Neural crest cell (in vitro differentiated cells): ENCODE measurements around the gene PIP4K2B. TPM values are rescaled to one million over a fixed set of nuclear protein-coding genes. Genes with fewer than 3 reads are reported as not detected.

Source experiments
- DNase-seq: peaks from one replicate; pipeline ENCODE4 v3.0.0; 2021; ENCODE audit warnings: low read depth, mixed read lengths, low spot score
- H3K27ac Mint-ChIP-seq: one replicate; pipeline ENCODE4 v1.8.0; 2021; ENCODE audit warnings: mild to moderate bottlenecking, mixed read lengths; ENCODE audit not compliant: unreplicated experiment
- H3K27me3 Mint-ChIP-seq: 2 replicates; pipeline ENCODE4 v1.8.0; 2021; ENCODE audit warnings: low read depth, mild to moderate bottlenecking, mixed read lengths
- H3K36me3 Mint-ChIP-seq: 2 replicates; pipeline ENCODE4 v1.8.0; 2021; ENCODE audit warnings: low read depth, mild to moderate bottlenecking, mixed read lengths
- H3K4me1 Mint-ChIP-seq: 2 replicates; pipeline ENCODE4 v1.8.0; 2021; ENCODE audit warnings: mixed read lengths
- H3K4me3 Mint-ChIP-seq: one replicate; pipeline ENCODE4 v1.8.0; 2021; ENCODE audit warnings: mild to moderate bottlenecking, mixed read lengths
- H3K9me3 Mint-ChIP-seq: 2 replicates; pipeline ENCODE4 v1.8.0; 2021; ENCODE audit warnings: mixed read lengths
- total RNA-seq: library from RNA; stranded (reverse); gene quantifications from 2 replicates; pipeline ENCODE4 v1.2.1, GENCODE V29; 2021
- TF ChIP-seq, protein P1 (sequence below): fragments of 200-600 bp; sonication (generic); conservative IDR thresholded peaks from 2 replicates; pipeline ENCODE4 v1.5.0; 2021; ENCODE audit warnings: antibody characterized with exemption, mild to moderate bottlenecking

Gene PIP4K2B
- total RNA-seq, 1 donor from 2014 or later, result 105 TPM

DNA sequence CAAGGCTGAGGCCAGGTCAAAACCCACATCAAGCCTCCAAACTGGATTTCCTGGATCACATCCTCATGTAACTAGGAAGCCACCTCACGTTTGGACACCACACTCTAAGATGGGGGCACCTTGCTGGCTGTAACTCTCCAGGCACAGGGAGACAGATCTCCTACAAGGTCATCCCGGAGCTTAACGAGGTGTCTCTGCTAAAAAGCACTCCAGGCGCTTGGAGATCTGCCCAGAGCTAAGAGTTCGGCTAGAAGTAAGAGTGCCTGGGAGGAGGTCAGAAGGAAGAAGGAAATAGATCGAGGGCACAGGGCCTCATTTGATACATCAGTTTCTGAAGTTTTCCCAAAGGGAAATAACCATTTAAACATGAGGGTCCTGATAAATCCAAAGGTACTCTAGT is 30.9 kb downstream of the PIP4K2B start:
- no peak for DNase-seq
- TF ChIP-seq, protein P1, sequence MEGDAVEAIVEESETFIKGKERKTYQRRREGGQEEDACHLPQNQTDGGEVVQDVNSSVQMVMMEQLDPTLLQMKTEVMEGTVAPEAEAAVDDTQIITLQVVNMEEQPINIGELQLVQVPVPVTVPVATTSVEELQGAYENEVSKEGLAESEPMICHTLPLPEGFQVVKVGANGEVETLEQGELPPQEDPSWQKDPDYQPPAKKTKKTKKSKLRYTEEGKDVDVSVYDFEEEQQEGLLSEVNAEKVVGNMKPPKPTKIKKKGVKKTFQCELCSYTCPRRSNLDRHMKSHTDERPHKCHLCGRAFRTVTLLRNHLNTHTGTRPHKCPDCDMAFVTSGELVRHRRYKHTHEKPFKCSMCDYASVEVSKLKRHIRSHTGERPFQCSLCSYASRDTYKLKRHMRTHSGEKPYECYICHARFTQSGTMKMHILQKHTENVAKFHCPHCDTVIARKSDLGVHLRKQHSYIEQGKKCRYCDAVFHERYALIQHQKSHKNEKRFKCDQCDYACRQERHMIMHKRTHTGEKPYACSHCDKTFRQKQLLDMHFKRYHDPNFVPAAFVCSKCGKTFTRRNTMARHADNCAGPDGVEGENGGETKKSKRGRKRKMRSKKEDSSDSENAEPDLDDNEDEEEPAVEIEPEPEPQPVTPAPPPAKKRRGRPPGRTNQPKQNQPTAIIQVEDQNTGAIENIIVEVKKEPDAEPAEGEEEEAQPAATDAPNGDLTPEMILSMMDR, result no peak
- H3K4me1 Mint-ChIP-seq, result peaks cover 14% of the 10 kb centered on the region
- H3K27ac Mint-ChIP-seq, result no peak overlapping the region
- H3K9me3 Mint-ChIP-seq, result no peaks in the 10 kb centered on the region
- H3K27me3 Mint-ChIP-seq, result no peaks in the 10 kb centered on the region
- H3K4me3 Mint-ChIP-seq, result no peak overlapping the region
- H3K36me3 Mint-ChIP-seq, result peaks cover 8% of the 10 kb centered on the region

DNA sequence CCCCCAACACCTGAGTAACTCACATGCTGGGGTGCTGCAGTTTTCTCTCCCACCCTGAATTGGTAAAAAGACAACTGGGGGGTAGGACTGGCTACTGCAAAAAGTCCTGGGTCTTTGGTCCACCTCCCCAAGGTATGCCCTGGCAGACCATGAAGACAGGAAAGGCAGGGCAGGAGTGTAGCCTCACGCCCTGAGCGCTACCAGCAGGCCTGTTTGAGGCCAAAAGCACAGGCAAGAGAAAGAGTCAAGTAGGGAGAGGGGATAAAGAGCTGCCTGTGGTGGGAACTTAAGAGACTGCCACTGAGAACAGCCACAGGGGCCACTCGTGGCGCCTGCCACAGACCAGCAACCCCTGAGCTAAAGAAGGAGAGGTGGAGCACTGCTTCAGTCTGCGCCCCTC is 33.0 kb downstream of the PIP4K2B start:
- H3K4me1 Mint-ChIP-seq, result peaks cover 14% of the 10 kb centered on the region
- peaks cover 6% of the 10 kb centered on the region for H3K36me3 Mint-ChIP-seq

DNA sequence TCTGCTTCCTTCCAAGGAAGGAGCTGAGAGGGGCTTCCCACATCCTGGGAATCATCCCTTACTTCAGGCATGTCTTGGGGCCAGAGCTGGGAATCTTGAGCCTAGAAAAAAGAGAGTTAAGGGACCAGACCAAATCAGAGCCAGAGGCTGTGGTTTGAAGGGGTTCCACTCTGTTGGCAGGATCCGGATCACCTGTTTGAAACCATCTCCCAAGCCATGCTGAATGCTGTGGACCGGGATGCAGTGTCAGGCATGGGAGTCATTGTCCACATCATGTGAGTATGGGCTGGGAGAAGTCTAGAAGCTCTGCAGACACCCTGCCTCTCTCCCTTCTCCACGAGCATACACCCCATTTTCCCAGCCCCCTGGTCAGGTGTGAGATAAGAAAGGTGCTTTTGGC is 37.1 kb downstream of the PIP4K2B start:
- no peak for DNase-seq
- Mint-ChIP-seq H3K9me3 (no peaks in the 10 kb centered on the region), H3K27ac (no peak overlapping the region), H3K36me3 (peaks cover 10% of the 10 kb centered on the region), H3K4me1 (peaks cover 11% of the 10 kb centered on the region), H3K27me3 (no peaks in the 10 kb centered on the region), H3K4me3 (no peak overlapping the region)
- TF ChIP-seq, protein P1, result no peak

More for the DNA sequence above, 33.0 kb downstream of the PIP4K2B start:
- Mint-ChIP-seq H3K27me3 (no peaks in the 10 kb centered on the region), H3K9me3 (no peaks in the 10 kb centered on the region), H3K27ac (no peak overlapping the region), H3K4me3 (no peak overlapping the region)
- DNase-seq, result no peak
- TF ChIP-seq, protein P1, result no peak

DNA sequence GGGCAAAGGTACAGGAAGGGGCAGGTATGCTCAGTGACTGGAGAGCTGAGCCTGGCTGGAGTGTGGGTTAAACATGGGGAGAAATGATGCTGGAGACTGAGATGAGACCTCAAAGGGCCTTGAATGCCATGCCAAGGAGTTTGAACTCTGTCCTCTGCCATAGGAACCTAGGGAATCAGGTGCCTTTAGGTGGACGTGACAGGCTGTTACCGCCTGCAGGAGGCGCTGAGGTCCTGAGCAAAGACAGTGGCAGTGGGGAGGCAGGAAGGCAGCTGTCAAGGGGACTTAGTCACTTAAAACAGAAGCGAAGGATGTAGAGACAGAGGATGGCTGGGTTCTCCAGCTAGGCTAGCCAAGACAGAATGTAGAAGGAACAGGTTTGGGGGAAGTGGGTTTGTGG is 37.7 kb downstream of the PIP4K2B start:
- Mint-ChIP-seq H3K9me3 (no peaks in the 10 kb centered on the region), H3K4me3 (peak overlapping the region; percentile 17), H3K27me3 (no peaks in the 10 kb centered on the region), H3K36me3 (peaks cover 10% of the 10 kb centered on the region), H3K27ac (peak overlapping the region; percentile 46), H3K4me1 (peaks cover 5% of the 10 kb centered on the region)
- DNase-seq, result peak; percentile 36
- TF ChIP-seq, protein P1, result peak; percentile 51

DNA sequence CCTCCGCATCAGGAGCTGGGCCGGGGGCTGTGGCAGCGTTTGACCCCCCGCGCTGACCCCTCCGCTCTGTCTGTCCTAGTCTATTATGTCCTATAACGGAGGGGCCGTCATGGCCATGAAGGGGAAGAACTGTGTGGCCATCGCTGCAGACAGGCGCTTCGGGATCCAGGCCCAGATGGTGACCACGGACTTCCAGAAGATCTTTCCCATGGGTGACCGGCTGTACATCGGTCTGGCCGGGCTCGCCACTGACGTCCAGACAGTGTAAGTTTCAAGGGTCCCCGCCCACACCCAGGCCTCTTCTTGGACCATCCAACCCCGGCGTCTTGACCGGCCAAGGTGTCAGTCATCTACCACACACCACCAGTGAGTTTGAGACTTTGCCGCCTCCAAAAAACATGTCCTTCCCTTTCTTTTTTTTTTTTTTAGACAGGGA is 46.3 kb downstream of the PIP4K2B start:
- Mint-ChIP-seq H3K4me1 (peaks cover 39% of the 10 kb centered on the region), H3K27ac (no peak overlapping the region), H3K4me3 (peak overlapping the region; percentile 96), H3K36me3 (peaks cover 4% of the 10 kb centered on the region), H3K27me3 (peaks cover 23% of the 10 kb centered on the region), H3K9me3 (no peaks in the 10 kb centered on the region)
- DNase-seq, result no peak
- TF ChIP-seq, protein P1, result no peak
